ENCODE data around the gene NACC2.

NACC2 gene

DNA sequence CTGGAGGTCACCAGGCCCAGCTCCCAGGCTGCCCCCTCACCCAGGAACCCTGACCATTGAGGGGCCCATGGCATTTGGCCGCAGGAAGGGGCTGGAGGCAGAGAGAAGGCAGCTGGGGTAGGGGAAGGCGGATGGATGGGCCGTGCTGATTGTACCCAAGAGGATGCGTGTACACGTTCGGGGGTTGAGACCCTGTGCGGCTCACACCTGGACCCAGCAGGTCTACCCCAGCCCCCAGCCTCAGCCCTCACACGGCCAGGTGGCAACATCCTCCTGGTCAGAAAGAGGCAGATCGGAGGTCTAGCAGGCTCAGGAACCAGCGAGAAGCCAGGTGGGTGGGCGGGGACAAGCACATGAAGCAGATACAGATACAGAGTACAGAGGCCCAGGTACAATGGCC, 33.7 kb downstream of the NACC2 start:
- no peak for DNase-seq (ENCODE audit: low read depth)
- TF ChIP-seq CTCF (conservative IDR thresholded peaks at IDR 0.05; ENCODE audit: low read length) = no peak
- no peak overlapping the region for H3K4me3 ChIP-seq (ENCODE audit: low read length)

DNA sequence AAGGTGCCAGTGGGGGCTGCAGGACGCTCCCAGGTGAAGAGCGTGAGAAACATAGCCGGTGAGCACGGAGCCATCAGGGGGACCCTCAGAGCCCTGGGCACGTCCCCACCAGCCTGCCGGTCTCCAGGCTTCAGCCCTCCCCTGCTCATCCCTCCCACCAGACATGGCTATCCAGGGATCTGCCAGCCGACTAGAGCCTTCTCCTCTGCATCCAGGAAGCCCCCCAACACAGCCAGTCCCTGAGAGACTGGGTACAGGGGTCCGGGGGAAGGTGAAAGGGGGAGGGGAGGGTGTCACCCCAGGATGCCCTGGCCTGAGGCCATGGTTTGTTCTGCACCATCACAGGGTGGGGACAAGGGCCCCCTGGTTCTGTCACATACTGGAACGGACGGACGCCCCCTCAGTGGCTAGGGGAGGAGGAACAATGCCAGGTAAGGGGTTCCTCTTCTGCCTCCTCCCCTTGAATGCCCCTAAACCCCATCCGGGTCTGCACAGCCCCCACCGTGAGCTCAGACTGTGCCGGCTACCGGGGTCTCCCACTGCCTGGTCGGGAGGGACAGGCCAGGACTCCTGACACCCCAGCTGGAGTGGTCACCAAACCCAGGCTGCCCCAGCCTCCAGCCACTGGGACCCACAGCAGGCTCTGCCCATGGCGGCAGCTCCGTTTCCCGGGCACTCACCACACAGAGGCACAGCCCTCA, 34.3 kb downstream of the NACC2 start:
- no peak for TF ChIP-seq CTCF (conservative IDR thresholded peaks at IDR 0.05; ENCODE audit: low read length)
- DNase-seq (ENCODE audit: low read depth) = no peak
- H3K4me3 ChIP-seq (ENCODE audit: low read length) = no peak overlapping the region

GRCh38 chr9:136059851-136060670, 35.0 kb downstream of the NACC2 start:
- H3K4me3 ChIP-seq (ENCODE audit: low read length) = no peak overlapping the region
- peak; percentile 90 for DNase-seq (ENCODE audit: low read depth)
- TF ChIP-seq CTCF (conservative IDR thresholded peaks at IDR 0.05; ENCODE audit: low read length) = no peak

- TF ChIP-seq CTCF (conservative IDR thresholded peaks at IDR 0.05; ENCODE audit: low read length) = no peak
- no peak for DNase-seq (ENCODE audit: low read depth)
- no peak overlapping the region for H3K4me3 ChIP-seq (ENCODE audit: low read length)
These were observed 35.7 kb downstream of the NACC2 start for GRCh38 chr9:136059321-136059791.

- H3K4me3 ChIP-seq (ENCODE audit: low read length) = no peak overlapping the region
- no peak for DNase-seq (ENCODE audit: low read depth)
- no peak for TF ChIP-seq CTCF (conservative IDR thresholded peaks at IDR 0.05; ENCODE audit: low read length)
These were observed 36.2 kb downstream of the NACC2 start for GRCh38 chr9:136058801-136059302.

DNA sequence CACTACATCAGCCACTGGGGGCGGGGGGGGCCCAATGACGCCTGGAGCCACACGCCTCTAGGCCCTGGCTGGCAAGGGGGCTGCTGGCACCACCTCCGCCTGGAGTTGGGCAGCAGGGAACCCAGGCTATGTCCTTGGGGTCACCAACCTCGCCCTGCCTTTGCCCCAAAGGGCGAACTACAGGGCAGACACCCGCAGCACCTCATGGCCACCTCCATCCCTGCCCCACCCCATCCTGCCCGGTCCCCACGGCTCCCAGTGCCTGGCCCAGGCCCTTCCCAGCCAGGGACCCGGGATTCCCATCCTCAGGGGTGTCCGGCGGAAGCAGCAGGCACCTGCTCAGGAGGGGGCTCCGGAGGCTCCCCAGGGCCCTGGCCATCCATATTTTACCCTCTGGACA, 37.0 kb downstream of the NACC2 start:
- DNase-seq (ENCODE audit: low read depth) = no peak
- TF ChIP-seq CTCF (conservative IDR thresholded peaks at IDR 0.05; ENCODE audit: low read length) = no peak
- H3K4me3 ChIP-seq (ENCODE audit: low read length) = no peak overlapping the region

Data from AG10803 (cell line).